SK-N-SH (cell line): ENCODE data around the gene ACVR1B. TPM values are rescaled to one million over a fixed set of nuclear protein-coding genes. Genes with fewer than 3 reads are reported as not detected.
A peak's percentile ranks its signal among the peaks of the same experiment; 100 is the strongest.

Experiments
- CTCF ChIA-PET: fragments of 300-600, 350-600 bp; formaldehyde crosslinking; extraction: SDS; loops from one replicate; lab custom pipeline; 2021; lab: Yijun Ruan, JAX
- POLR2A ChIA-PET: fragments of 350-600 bp; sonication (Branson Sonifier 250); formaldehyde crosslinking; extraction: SDS; loops from one replicate; lab custom pipeline; 2020; ENCODE audit warnings: antibody characterized with exemption, inconsistent platforms; lab: Yijun Ruan, JAX
- DNase-seq: peaks from one replicate; pipeline ENCODE4 v3.0.0; 2012
- H2AFZ ChIP-seq: fragments of 200-600 bp; sonication (generic); 2 replicates; pipeline ENCODE4 v1.8.1; 2016; ENCODE audit warnings: antibody characterized with exemption, mild to moderate bottlenecking, low read depth
- H3F3A ChIP-seq: fragments of 200-600 bp; sonication (generic); replicated peaks from 2 replicates; pipeline ENCODE3; 2016; ENCODE audit warnings: antibody characterized with exemption, mild to moderate bottlenecking; ENCODE audit not compliant: insufficient read depth
- H3K27ac ChIP-seq, 2 experiments: fragments of 200-500 bp in 1 of 2; fragments of 200-600 bp in 1 of 2; sonication (Bioruptor generic) in 1 of 2; sonication (generic), shearing (Covaris generic) in 1 of 2; 2 replicates each; pipeline versions ENCODE4 v1.5.1 to v1.6.1; 2014 to 2016; ENCODE audit warnings: low read depth in 2 of 2, inconsistent platforms in 1 of 2, low read length in 1 of 2, mild to moderate bottlenecking in 1 of 2, mixed read lengths in 1 of 2
- H3K27me3 ChIP-seq: fragments of 200-600 bp; sonication (generic), shearing (Covaris generic); 2 replicates; pipeline ENCODE4 v1.6.1; 2016; ENCODE audit warnings: mixed run types; ENCODE audit not compliant: insufficient read depth
- H3K36me3 ChIP-seq, 2 experiments: fragments of 200-500 bp in 1 of 2; fragments of 200-600 bp in 1 of 2; sonication (Bioruptor generic) in 1 of 2; sonication (generic) in 1 of 2; replicated peaks in 1 of 2; 2 replicates each; pipeline versions ENCODE3 to v1.5.1; 2014 to 2016; ENCODE audit warnings: low read length in 1 of 2, mild to moderate bottlenecking in 1 of 2; ENCODE audit not compliant: insufficient read depth in 2 of 2, control insufficient read depth in 1 of 2
- H3K4me1 ChIP-seq, 2 experiments: fragments of 200-500 bp in 1 of 2; fragments of 200-600 bp in 1 of 2; sonication (Bioruptor generic) in 1 of 2; sonication (generic), shearing (Covaris generic) in 1 of 2; 2 replicates each; pipeline versions ENCODE4 v1.5.1 to v1.6.1; 2014 to 2016; ENCODE audit warnings: low read depth in 1 of 2, low read length in 1 of 2, mixed run types in 1 of 2; ENCODE audit not compliant: insufficient read depth in 2 of 2, control insufficient read depth in 1 of 2
- H3K4me2 ChIP-seq: fragments of 200-600 bp; sonication (generic), shearing (Covaris generic); 2 replicates; pipeline ENCODE4 v1.6.1; 2017; ENCODE audit warnings: mixed run types
- H3K4me3 ChIP-seq, 2 experiments: fragments of 200-500 bp in 1 of 2; fragments of 200-600 bp in 1 of 2; sonication (Bioruptor generic) in 1 of 2; sonication (generic), shearing (Covaris generic) in 1 of 2; 2 replicates each; pipeline versions ENCODE4 v1.5.1 to v1.8.1; 2014 to 2016; ENCODE audit warnings: low read depth in 2 of 2, inconsistent platforms in 1 of 2, low read length in 1 of 2, mild to moderate bottlenecking in 1 of 2, mixed read lengths in 1 of 2, moderate library complexity in 1 of 2
- H3K79me2 ChIP-seq: fragments of 200-600 bp; sonication (generic); 2 replicates; pipeline ENCODE4 v1.8.1; 2017; ENCODE audit warnings: mild to moderate bottlenecking; ENCODE audit not compliant: insufficient read depth
- H3K9ac ChIP-seq: fragments of 200-600 bp; sonication (generic); 2 replicates; pipeline ENCODE4 v1.6.1; 2017; ENCODE audit warnings: mixed run types
- H3K9me2 ChIP-seq: fragments of 200-600 bp; sonication (generic); 2 replicates; pipeline ENCODE4 v1.6.1; 2017; ENCODE audit warnings: mixed run types
- H3K9me3 ChIP-seq: fragments of 200-600 bp; sonication (generic); 2 replicates; pipeline ENCODE4 v1.6.1; 2017; ENCODE audit warnings: mixed run types, mild to moderate bottlenecking, moderate library complexity
- H4K20me1 ChIP-seq: fragments of 200-600 bp; sonication (generic); 2 replicates; pipeline ENCODE4 v1.6.1; 2017; ENCODE audit warnings: mild to moderate bottlenecking, mixed run types; ENCODE audit not compliant: insufficient read depth
- CHD2 ChIP-seq: fragments of 150-350 bp; IDR thresholded peaks from 2 replicates; pipeline ENCODE4 v1.6.1; 2018; ENCODE audit warnings: low read length; ENCODE audit not compliant: partially characterized antibody
- ELF1 ChIP-seq: IDR thresholded peaks from 2 replicates; pipeline ENCODE4 v1.4.0; 2012
- GABPA ChIP-seq: IDR thresholded peaks from 2 replicates; pipeline ENCODE4 v1.4.0; 2012; ENCODE audit warnings: low read depth, mild to moderate bottlenecking
- GATA2 ChIP-seq: sonication (generic); formaldehyde crosslinking; IDR thresholded peaks from 2 replicates; pipeline ENCODE4 v1.5.0; 2020; ENCODE audit warnings: mild to moderate bottlenecking, missing genetic modification reagents
- MEF2A ChIP-seq: IDR thresholded peaks from 2 replicates; pipeline ENCODE4 v1.4.0; 2012; ENCODE audit warnings: low read depth, borderline replicate concordance
- MXI1 ChIP-seq: IDR thresholded peaks from 2 replicates; pipeline ENCODE4 v1.6.1; 2012; ENCODE audit warnings: mild to moderate bottlenecking, low read depth, low read length, improper control_type of control experiment
- NFIC ChIP-seq: IDR thresholded peaks from 2 replicates; pipeline ENCODE4 v1.4.0; 2012; ENCODE audit warnings: borderline replicate concordance
- NRF1 ChIP-seq: IDR thresholded peaks from 2 replicates; pipeline ENCODE4 v1.6.1; 2012; ENCODE audit warnings: low read depth, mild to moderate bottlenecking, low read length
- POLR2AphosphoS5 ChIP-seq: IDR thresholded peaks from 2 replicates; pipeline ENCODE4 v1.6.1; 2012; ENCODE audit warnings: low read depth, low read length
- RAD21 ChIP-seq: IDR thresholded peaks from 2 replicates; pipeline ENCODE4 v1.6.1; 2012; ENCODE audit warnings: mild to moderate bottlenecking, low read length
- RCOR1 ChIP-seq: fragments of 150-350 bp; IDR thresholded peaks from 2 replicates; pipeline ENCODE4 v1.6.1; 2017; ENCODE audit warnings: antibody characterized with exemption, low read length
- RFX5 ChIP-seq: IDR thresholded peaks from 2 replicates; pipeline ENCODE4 v1.6.1; 2012; ENCODE audit warnings: mild to moderate bottlenecking, improper control_type of control experiment, low read length
- SMC3 ChIP-seq: IDR thresholded peaks from 2 replicates; pipeline ENCODE4 v1.6.1; 2012; ENCODE audit warnings: low read depth, low read length, improper control_type of control experiment
- TAF1 ChIP-seq: IDR thresholded peaks from 2 replicates; pipeline ENCODE4 v1.6.1; 2012; ENCODE audit warnings: low read depth, mild to moderate bottlenecking, low read length, moderate library complexity, borderline replicate concordance
- TCF12 ChIP-seq: IDR thresholded peaks from 2 replicates; pipeline ENCODE4 v1.4.0; 2012
- TEAD4 ChIP-seq: IDR thresholded peaks from 2 replicates; pipeline ENCODE4 v1.4.0; 2012; ENCODE audit warnings: mild to moderate bottlenecking, borderline replicate concordance; ENCODE audit not compliant: insufficient read depth
- USF1 ChIP-seq: IDR thresholded peaks from 2 replicates; pipeline ENCODE4 v1.4.0; 2012; ENCODE audit warnings: low read depth, borderline replicate concordance
- USF2 ChIP-seq: fragments of 150-350 bp; IDR thresholded peaks from 2 replicates; pipeline ENCODE4 v1.6.1; 2017; ENCODE audit warnings: antibody characterized with exemption, low read length, low read depth, borderline replicate concordance
- WGBS: methylation state at CpG from one replicate; pipeline ENCODE4 v1.1.6; 2017; ENCODE audit warnings: low lambda C conversion rate; 5-methylcytosine and 5-hydroxymethylcytosine counted together
- polyA plus RNA-seq, 3 experiments: library from polyadenylated mRNA; depleted of rRNA; stranded (reverse); fragments of >200 nt; gene quantifications; 2 replicates each; pipeline ENCODE4 v1.2.3, GENCODE V29; 2012
- TF ChIP-seq, protein P1 (sequence below): fragments of 200-600 bp; sonication (generic); IDR thresholded peaks from 2 replicates; pipeline ENCODE4 v1.6.1; 2017; ENCODE audit warnings: antibody characterized with exemption, mild to moderate bottlenecking, moderate library complexity
- TF ChIP-seq, protein P2 (sequence below): IDR thresholded peaks from 2 replicates; pipeline ENCODE4; 2012

Gene ACVR1B
- polyA plus RNA-seq, 1 of the 3 experiments (the other 2 are of a cell fraction) = 12.1 TPM

DNA sequence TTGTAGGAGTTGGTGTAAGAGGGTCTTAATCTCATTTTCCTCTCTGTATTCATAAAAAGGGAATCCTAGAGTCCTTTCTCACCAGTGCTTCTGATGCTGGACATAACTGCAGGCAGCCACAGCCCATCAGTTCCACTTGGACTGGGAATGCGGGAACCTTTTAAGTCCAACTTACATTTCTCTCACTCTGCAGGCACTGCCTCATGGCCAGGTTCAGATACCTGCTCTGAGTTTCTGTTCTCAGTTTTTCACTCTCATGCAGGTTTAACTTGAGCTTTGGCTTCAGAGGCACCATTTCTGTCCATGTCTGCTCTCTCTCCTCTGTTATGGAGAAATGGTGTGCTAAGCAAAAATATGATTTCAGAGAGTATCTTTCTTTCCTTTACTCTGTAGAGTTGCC is 4.2 kb downstream of the ACVR1B start:
- Histone ChIP-seq H3K27me3 (no peaks in the 10 kb centered on the region), H3K9ac (no peak overlapping the region), H3K27ac (no peak overlapping the region; a peak in 1 of 4 replicates), H3K4me1 (peaks cover 0 to 22% of the 10 kb centered on the region in 2 experiments; a peak in 2 of 4 replicates), H3K36me3 (peaks cover 0 to 7% of the 10 kb centered on the region in 2 experiments), H3K9me2 (no peaks in the 10 kb centered on the region), H2AFZ (no peak overlapping the region), H3F3A (peaks cover 7% of the 10 kb centered on the region), H3K79me2 (peaks cover 44% of the 10 kb centered on the region), H3K4me2 (no peak overlapping the region), H3K4me3 (no peak overlapping the region), H4K20me1 (peaks cover 2% of the 10 kb centered on the region; the same call in 1 of the 2 replicates), H3K9me3 (no peaks in the 10 kb centered on the region)
- 89% methylated on average over 1 of the region's 1 CpG for WGBS
- POLR2A ChIA-PET = interaction anchor here (0.7 kb wide), 1 partner anchor 14 kb away, joined by 3 read pairs; no protein-coding TSS in a partner anchor
- CTCF ChIA-PET = interaction anchor here (1.0 to 3.6 kb wide), 7 partner anchors 15 to 70 kb away, joined by 3 to 18 read pairs (median 4); no protein-coding TSS in a partner anchor
- no peak for TF ChIP-seq MXI1
- no peak for TF ChIP-seq NRF1
- no peak for TF ChIP-seq TCF12
- no peak for TF ChIP-seq USF1
- TF ChIP-seq NFIC = no peak
- no peak for TF ChIP-seq POLR2AphosphoS5
- TF ChIP-seq TAF1 = no peak
- DNase-seq = no peak

- no peaks in the 10 kb centered on the region for H3K9me3 ChIP-seq
- no peak overlapping the region for H3K9ac ChIP-seq
- H3K27me3 ChIP-seq = no peaks in the 10 kb centered on the region
- DNase-seq = no peak
- no peak for TF ChIP-seq TEAD4
- no peak for TF ChIP-seq ELF1
- no peak for TF ChIP-seq GABPA
- peaks cover 3% of the 10 kb centered on the region for H3F3A ChIP-seq
- peaks cover 5% of the 10 kb centered on the region; the same call in 1 of the 2 replicates for H4K20me1 ChIP-seq
- WGBS = 99% methylated on average over 13 of the region's 13 CpGs
- H3K27ac ChIP-seq = no peak overlapping the region
- H3K4me2 ChIP-seq = no peak overlapping the region
- no peaks in the 10 kb centered on the region for H3K9me2 ChIP-seq
- ChIA-PET CTCF (interaction anchor here (0.9 to 1.5 kb wide), 3 partner anchors 9 to 66 kb away, joined by 4 to 5 read pairs (median 4); no protein-coding TSS in a partner anchor), POLR2A (no interaction called here)
- H2AFZ ChIP-seq = no peak overlapping the region
- H3K4me1 ChIP-seq = peaks cover 0 to 19% of the 10 kb centered on the region in 2 experiments; a peak in 2 of 4 replicates
- H3K79me2 ChIP-seq = peaks cover 36% of the 10 kb centered on the region
- H3K4me3 ChIP-seq = no peak overlapping the region
- peaks cover 0 to 7% of the 10 kb centered on the region in 2 experiments for H3K36me3 ChIP-seq
These were observed 7.0 kb downstream of the ACVR1B start for GRCh38 chr12:51958542-51958941.

DNA sequence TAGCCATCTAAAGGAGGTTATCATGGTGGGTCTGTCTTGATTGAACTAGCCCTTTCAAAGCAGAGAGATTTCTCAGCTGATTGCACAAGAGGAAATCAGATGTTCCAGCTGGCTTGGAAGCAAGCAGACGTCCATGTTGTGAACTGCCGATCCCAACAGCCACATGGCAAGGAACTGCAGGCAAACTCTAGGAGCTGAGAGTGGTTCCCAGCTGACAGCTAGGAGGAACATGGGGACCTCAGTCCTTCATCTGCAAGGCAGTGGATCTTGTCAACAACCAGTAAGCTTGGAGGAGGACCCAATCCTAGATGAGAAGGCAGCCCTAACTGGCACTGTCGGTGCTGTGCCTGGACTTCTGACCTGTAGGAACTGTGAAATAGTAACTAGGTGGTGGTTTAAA is 7.7 kb downstream of the ACVR1B start:
- DNase-seq = no peak
- peaks cover 37% of the 10 kb centered on the region for H3K79me2 ChIP-seq
- H3K4me1 ChIP-seq = peaks cover 0 to 15% of the 10 kb centered on the region in 2 experiments; a peak in 2 of 4 replicates
- no peak overlapping the region for H3K4me2 ChIP-seq
- no peaks in the 10 kb centered on the region for H3K27me3 ChIP-seq
- H3K9me2 ChIP-seq = no peaks in the 10 kb centered on the region
- no peaks in the 10 kb centered on the region for H3K9me3 ChIP-seq
- WGBS = 95% methylated on average over 3 of the region's 3 CpGs
- no peak overlapping the region for H3K9ac ChIP-seq
- ChIA-PET POLR2A (no interaction called here), CTCF (interaction anchor here (0.9 to 3.7 kb wide), 4 partner anchors 8 to 67 kb away, joined by 4 to 25 read pairs (median 4); no protein-coding TSS in a partner anchor)
- peaks cover 5% of the 10 kb centered on the region; the same call in 1 of the 2 replicates for H4K20me1 ChIP-seq
- H3K36me3 ChIP-seq = peaks cover 0 to 7% of the 10 kb centered on the region in 2 experiments
- H3F3A ChIP-seq = peaks cover 3% of the 10 kb centered on the region
- H2AFZ ChIP-seq = no peak overlapping the region
- peak overlapping the region in 1 of 2 experiments; percentile 11; a peak in 1 of 4 replicates for H3K27ac ChIP-seq
- H3K4me3 ChIP-seq = no peak overlapping the region
- TF ChIP-seq MEF2A (no peak), SMC3 (no peak), RCOR1 (no peak), RAD21 (no peak), USF2 (no peak), GATA2 (CRISPR knock-in tag) (no peak), CHD2 (no peak), RFX5 (no peak), MXI1 (no peak), ELF1 (no peak)
- TF ChIP-seq, protein P1, sequence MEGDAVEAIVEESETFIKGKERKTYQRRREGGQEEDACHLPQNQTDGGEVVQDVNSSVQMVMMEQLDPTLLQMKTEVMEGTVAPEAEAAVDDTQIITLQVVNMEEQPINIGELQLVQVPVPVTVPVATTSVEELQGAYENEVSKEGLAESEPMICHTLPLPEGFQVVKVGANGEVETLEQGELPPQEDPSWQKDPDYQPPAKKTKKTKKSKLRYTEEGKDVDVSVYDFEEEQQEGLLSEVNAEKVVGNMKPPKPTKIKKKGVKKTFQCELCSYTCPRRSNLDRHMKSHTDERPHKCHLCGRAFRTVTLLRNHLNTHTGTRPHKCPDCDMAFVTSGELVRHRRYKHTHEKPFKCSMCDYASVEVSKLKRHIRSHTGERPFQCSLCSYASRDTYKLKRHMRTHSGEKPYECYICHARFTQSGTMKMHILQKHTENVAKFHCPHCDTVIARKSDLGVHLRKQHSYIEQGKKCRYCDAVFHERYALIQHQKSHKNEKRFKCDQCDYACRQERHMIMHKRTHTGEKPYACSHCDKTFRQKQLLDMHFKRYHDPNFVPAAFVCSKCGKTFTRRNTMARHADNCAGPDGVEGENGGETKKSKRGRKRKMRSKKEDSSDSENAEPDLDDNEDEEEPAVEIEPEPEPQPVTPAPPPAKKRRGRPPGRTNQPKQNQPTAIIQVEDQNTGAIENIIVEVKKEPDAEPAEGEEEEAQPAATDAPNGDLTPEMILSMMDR = no peak
- TF ChIP-seq, protein P2, sequence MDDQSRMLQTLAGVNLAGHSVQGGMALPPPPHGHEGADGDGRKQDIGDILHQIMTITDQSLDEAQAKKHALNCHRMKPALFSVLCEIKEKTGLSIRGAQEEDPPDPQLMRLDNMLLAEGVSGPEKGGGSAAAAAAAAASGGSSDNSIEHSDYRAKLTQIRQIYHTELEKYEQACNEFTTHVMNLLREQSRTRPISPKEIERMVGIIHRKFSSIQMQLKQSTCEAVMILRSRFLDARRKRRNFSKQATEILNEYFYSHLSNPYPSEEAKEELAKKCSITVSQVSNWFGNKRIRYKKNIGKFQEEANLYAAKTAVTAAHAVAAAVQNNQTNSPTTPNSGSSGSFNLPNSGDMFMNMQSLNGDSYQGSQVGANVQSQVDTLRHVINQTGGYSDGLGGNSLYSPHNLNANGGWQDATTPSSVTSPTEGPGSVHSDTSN = no peak
